ENCODE data around the gene PSG2. TPM values are rescaled to one million over a fixed set of nuclear protein-coding genes. Genes with fewer than 3 reads are reported as not detected.
"Not testable (repeated sequence)": the region's sequence is repeated elsewhere in the genome, so short reads cannot be mapped to it uniquely, and the experiment has no call there.

PSG2 gene
- total RNA-seq, 5 donors from 2014 or later (not counting 1 experiment from before 2014, with no cell fraction given): not detected

DNA sequence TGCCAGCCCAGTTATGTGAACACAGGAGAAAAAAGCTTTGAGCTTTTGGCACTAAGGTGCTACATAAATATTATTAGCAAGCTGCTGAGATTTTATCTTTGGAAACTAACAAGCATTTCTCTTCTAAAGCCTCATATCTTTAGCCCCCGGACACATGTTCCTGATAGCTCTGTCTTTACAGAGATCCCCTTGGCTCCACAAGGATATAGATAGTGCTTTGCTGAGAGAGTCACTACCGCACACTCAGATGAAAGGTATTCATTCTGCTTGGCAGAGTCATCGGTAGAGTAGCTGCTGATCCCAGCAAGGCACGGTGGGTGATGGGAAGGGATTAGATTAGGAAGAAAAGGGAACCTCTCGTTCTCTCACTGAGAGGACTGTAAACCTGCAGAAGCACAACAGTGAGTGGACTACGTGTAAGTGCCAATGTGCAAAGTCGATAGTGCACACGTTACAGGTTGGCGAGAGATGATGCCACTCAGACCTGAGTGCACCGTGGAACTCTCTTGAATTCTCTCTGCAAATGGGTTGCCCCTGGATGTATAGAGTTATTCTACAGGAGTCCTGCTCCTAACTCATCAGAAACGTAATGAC is 38.0 kb upstream of the PSG2 start:
- H3K27ac Mint-ChIP-seq; H3K4me3 Mint-ChIP-seq; H3K9me3 ChIP-seq; H3K27me3 ChIP-seq (replicated peaks in 1 of 2; ENCODE audit: control insufficient read depth in 2 of 2, extremely low read depth in 1 of 2, insufficient read depth in 2 of 2, low read length in 1 of 2); H3K4me3 ChIP-seq (ENCODE audit: control insufficient read depth in 1 of 2, extremely low read depth in 1 of 2, low read length in 1 of 2); H3K36me3 Mint-ChIP-seq; H3K36me3 ChIP-seq (ENCODE audit: control insufficient read depth in 2 of 2, extremely low read depth in 1 of 2, insufficient read depth in 1 of 2, low read length in 1 of 2); ATAC-seq (replicated peaks in 1 of 4); H3K4me1 ChIP-seq (ENCODE audit: control insufficient read depth in 1 of 2, extremely low read depth in 1 of 2, insufficient read depth in 2 of 2, low read length in 2 of 2); H3K27ac ChIP-seq (ENCODE audit: low read length); DNase-seq; H3K9me3 Mint-ChIP-seq; H3K4me1 Mint-ChIP-seq; CTCF ChIA-PET: not testable (repeated sequence)
- H3K27me3 Mint-ChIP-seq: peaks cover 3 to 21% of the 10 kb centered on the region in 2 donors
- 87% methylated on average over 10 of the region's 11 CpGs for WGBS (ENCODE audit: insufficient coverage)
- POLR2A ChIA-PET: interaction anchor here in 1 of 2 donors (0.6 kb wide), 1 partner anchor 24 kb away, joined by 3 read pairs; no protein-coding TSS in a partner anchor

GRCh38 chr19:43119526-43119925 is 37.0 kb upstream of the PSG2 start:
- H3K36me3 Mint-ChIP-seq; H3K9me3 ChIP-seq; CTCF ChIA-PET; H3K4me1 ChIP-seq (ENCODE audit: control insufficient read depth in 1 of 2, extremely low read depth in 1 of 2, insufficient read depth in 2 of 2, low read length in 2 of 2); H3K36me3 ChIP-seq (ENCODE audit: control insufficient read depth in 2 of 2, extremely low read depth in 1 of 2, insufficient read depth in 1 of 2, low read length in 1 of 2); H3K4me1 Mint-ChIP-seq; H3K4me3 Mint-ChIP-seq; H3K27ac Mint-ChIP-seq; ATAC-seq (replicated peaks in 1 of 4); H3K4me3 ChIP-seq (ENCODE audit: control insufficient read depth in 1 of 2, extremely low read depth in 1 of 2, low read length in 1 of 2); POLR2A ChIA-PET; H3K27ac ChIP-seq (ENCODE audit: low read length); H3K27me3 ChIP-seq (replicated peaks in 1 of 2; ENCODE audit: control insufficient read depth in 2 of 2, extremely low read depth in 1 of 2, insufficient read depth in 2 of 2, low read length in 1 of 2); DNase-seq: not testable (repeated sequence)
- 44% methylated on average over 1 of the region's 3 CpGs for WGBS (ENCODE audit: insufficient coverage)
- H3K27me3 Mint-ChIP-seq: peaks cover 3 to 20% of the 10 kb centered on the region in 2 donors
- peaks cover 3 to 12% (median 8%) of the 10 kb centered on the region in 3 donors for H3K9me3 Mint-ChIP-seq

GRCh38 chr19:43116421-43116820 is 33.9 kb upstream of the PSG2 start:
- H3K9me3 ChIP-seq; POLR2A ChIA-PET; H3K27me3 ChIP-seq (replicated peaks in 1 of 2; ENCODE audit: control insufficient read depth in 2 of 2, extremely low read depth in 1 of 2, insufficient read depth in 2 of 2, low read length in 1 of 2); H3K4me1 ChIP-seq (ENCODE audit: control insufficient read depth in 1 of 2, extremely low read depth in 1 of 2, insufficient read depth in 2 of 2, low read length in 2 of 2); ATAC-seq (replicated peaks in 1 of 4); H3K27me3 Mint-ChIP-seq; DNase-seq; H3K36me3 ChIP-seq (ENCODE audit: control insufficient read depth in 2 of 2, extremely low read depth in 1 of 2, insufficient read depth in 1 of 2, low read length in 1 of 2); CTCF ChIA-PET; H3K27ac ChIP-seq (ENCODE audit: low read length); H3K4me3 Mint-ChIP-seq; H3K27ac Mint-ChIP-seq; H3K4me3 ChIP-seq (ENCODE audit: control insufficient read depth in 1 of 2, extremely low read depth in 1 of 2, low read length in 1 of 2); H3K4me1 Mint-ChIP-seq; H3K36me3 Mint-ChIP-seq: not testable (repeated sequence)
- H3K9me3 Mint-ChIP-seq: peaks cover 9 to 26% (median 15%) of the 10 kb centered on the region in 3 donors
- no CpG with 5 or more reads among the region's 3 CpGs for WGBS (ENCODE audit: insufficient coverage)

GRCh38 chr19:43115548-43115947 is 33.0 kb upstream of the PSG2 start:
- H3K4me3 Mint-ChIP-seq: not testable (repeated sequence)
- peaks cover 9 to 26% (median 15%) of the 10 kb centered on the region in 3 donors for H3K9me3 Mint-ChIP-seq

DNA sequence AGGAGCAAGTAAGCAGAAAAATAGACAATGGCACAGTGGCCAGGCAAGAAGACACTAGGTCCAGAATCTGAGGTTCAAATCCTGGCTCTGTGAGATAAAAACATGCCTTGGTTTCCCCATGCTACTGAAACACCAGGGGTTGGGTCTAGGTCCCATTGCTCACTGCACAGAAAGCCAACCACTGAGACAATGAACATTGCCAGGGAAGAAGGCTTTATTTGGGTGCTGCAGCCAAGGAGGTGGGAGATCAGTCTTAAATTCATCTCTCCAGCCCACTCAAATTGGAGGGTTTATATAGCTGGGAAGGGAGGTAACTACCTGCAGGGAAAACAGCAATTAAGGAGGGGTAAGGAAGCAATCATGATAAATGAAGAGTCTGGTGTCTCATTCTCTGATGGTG is 32.6 kb upstream of the PSG2 start:
- H3K27ac Mint-ChIP-seq; POLR2A ChIA-PET; H3K9me3 ChIP-seq; CTCF ChIA-PET; H3K27me3 ChIP-seq (replicated peaks in 1 of 2; ENCODE audit: control insufficient read depth in 2 of 2, extremely low read depth in 1 of 2, insufficient read depth in 2 of 2, low read length in 1 of 2); ATAC-seq (replicated peaks in 1 of 4); H3K4me1 Mint-ChIP-seq; H3K36me3 ChIP-seq (ENCODE audit: control insufficient read depth in 2 of 2, extremely low read depth in 1 of 2, insufficient read depth in 1 of 2, low read length in 1 of 2); H3K4me3 Mint-ChIP-seq; H3K4me3 ChIP-seq (ENCODE audit: control insufficient read depth in 1 of 2, extremely low read depth in 1 of 2, low read length in 1 of 2); H3K36me3 Mint-ChIP-seq; H3K27me3 Mint-ChIP-seq; H3K27ac ChIP-seq (ENCODE audit: low read length); DNase-seq; H3K4me1 ChIP-seq (ENCODE audit: control insufficient read depth in 1 of 2, extremely low read depth in 1 of 2, insufficient read depth in 2 of 2, low read length in 2 of 2): not testable (repeated sequence)
- H3K9me3 Mint-ChIP-seq: peaks cover 9 to 26% (median 15%) of the 10 kb centered on the region in 3 donors

More at GRCh38 chr19:43115548-43115947, 33.0 kb upstream of the PSG2 start:
- H3K4me3 ChIP-seq (ENCODE audit: control insufficient read depth in 1 of 2, extremely low read depth in 1 of 2, low read length in 1 of 2); DNase-seq; H3K4me1 Mint-ChIP-seq; H3K4me1 ChIP-seq (ENCODE audit: control insufficient read depth in 1 of 2, extremely low read depth in 1 of 2, insufficient read depth in 2 of 2, low read length in 2 of 2); H3K27ac ChIP-seq (ENCODE audit: low read length); ATAC-seq (replicated peaks in 1 of 4); H3K27me3 Mint-ChIP-seq; H3K9me3 ChIP-seq; CTCF ChIA-PET; H3K36me3 ChIP-seq (ENCODE audit: control insufficient read depth in 2 of 2, extremely low read depth in 1 of 2, insufficient read depth in 1 of 2, low read length in 1 of 2); H3K36me3 Mint-ChIP-seq; POLR2A ChIA-PET; H3K27me3 ChIP-seq (replicated peaks in 1 of 2; ENCODE audit: control insufficient read depth in 2 of 2, extremely low read depth in 1 of 2, insufficient read depth in 2 of 2, low read length in 1 of 2); H3K27ac Mint-ChIP-seq: not testable (repeated sequence)
- no CpG with 5 or more reads among the region's 1 CpG for WGBS (ENCODE audit: insufficient coverage)

- H3K27ac Mint-ChIP-seq: not testable (repeated sequence)
Observed at GRCh38 chr19:43114626-43115025, 32.1 kb upstream of the PSG2 start.

GRCh38 chr19:43107401-43107800 is 24.9 kb upstream of the PSG2 start:
- H3K4me1 ChIP-seq (ENCODE audit: control insufficient read depth in 1 of 2, extremely low read depth in 1 of 2, insufficient read depth in 2 of 2, low read length in 2 of 2); POLR2A ChIA-PET; H3K9me3 ChIP-seq; H3K36me3 Mint-ChIP-seq; ATAC-seq (replicated peaks in 1 of 4); H3K36me3 ChIP-seq (ENCODE audit: control insufficient read depth in 2 of 2, extremely low read depth in 1 of 2, insufficient read depth in 1 of 2, low read length in 1 of 2); H3K4me1 Mint-ChIP-seq; H3K4me3 ChIP-seq (ENCODE audit: control insufficient read depth in 1 of 2, extremely low read depth in 1 of 2, low read length in 1 of 2); H3K27me3 ChIP-seq (replicated peaks in 1 of 2; ENCODE audit: control insufficient read depth in 2 of 2, extremely low read depth in 1 of 2, insufficient read depth in 2 of 2, low read length in 1 of 2); H3K4me3 Mint-ChIP-seq; H3K27ac ChIP-seq (ENCODE audit: low read length); H3K27me3 Mint-ChIP-seq; CTCF ChIA-PET; H3K27ac Mint-ChIP-seq; DNase-seq: not testable (repeated sequence)
- no CpG with 5 or more reads among the region's 1 CpG for WGBS (ENCODE audit: insufficient coverage)
- peaks cover 15 to 22% (median 18%) of the 10 kb centered on the region in 3 donors for H3K9me3 Mint-ChIP-seq

More at GRCh38 chr19:43114626-43115025, 32.1 kb upstream of the PSG2 start:
- H3K27me3 ChIP-seq (replicated peaks in 1 of 2; ENCODE audit: control insufficient read depth in 2 of 2, extremely low read depth in 1 of 2, insufficient read depth in 2 of 2, low read length in 1 of 2); H3K4me3 Mint-ChIP-seq; ATAC-seq (replicated peaks in 1 of 4); H3K27me3 Mint-ChIP-seq; H3K4me1 Mint-ChIP-seq; POLR2A ChIA-PET; H3K4me3 ChIP-seq (ENCODE audit: control insufficient read depth in 1 of 2, extremely low read depth in 1 of 2, low read length in 1 of 2); H3K36me3 Mint-ChIP-seq; DNase-seq; H3K27ac ChIP-seq (ENCODE audit: low read length); H3K36me3 ChIP-seq (ENCODE audit: control insufficient read depth in 2 of 2, extremely low read depth in 1 of 2, insufficient read depth in 1 of 2, low read length in 1 of 2); H3K9me3 ChIP-seq; H3K4me1 ChIP-seq (ENCODE audit: control insufficient read depth in 1 of 2, extremely low read depth in 1 of 2, insufficient read depth in 2 of 2, low read length in 2 of 2); CTCF ChIA-PET: not testable (repeated sequence)
- H3K9me3 Mint-ChIP-seq: peaks cover 9 to 26% (median 15%) of the 10 kb centered on the region in 3 donors
- 100% methylated on average over 1 of the region's 2 CpGs for WGBS (ENCODE audit: insufficient coverage)
